Dermis blood vessel endothelial cell (primary cell): ENCODE data around the gene MGAT5. TPM values are rescaled to one million over a fixed set of nuclear protein-coding genes. Genes with fewer than 3 reads are reported as not detected.

ENCODE experiments used
- DNase-seq: peaks from one replicate; pipeline ENCODE4 v3.0.0; 2010
- total RNA-seq: library from RNA; depleted of rRNA; stranded (reverse); fragments of >200 nt; gene quantifications from 2 replicates; pipeline ENCODE4 v1.2.3, GENCODE V29; 2014

MGAT5 gene
- total RNA-seq, 1 donor from 2014 or later: 133 TPM

DNA sequence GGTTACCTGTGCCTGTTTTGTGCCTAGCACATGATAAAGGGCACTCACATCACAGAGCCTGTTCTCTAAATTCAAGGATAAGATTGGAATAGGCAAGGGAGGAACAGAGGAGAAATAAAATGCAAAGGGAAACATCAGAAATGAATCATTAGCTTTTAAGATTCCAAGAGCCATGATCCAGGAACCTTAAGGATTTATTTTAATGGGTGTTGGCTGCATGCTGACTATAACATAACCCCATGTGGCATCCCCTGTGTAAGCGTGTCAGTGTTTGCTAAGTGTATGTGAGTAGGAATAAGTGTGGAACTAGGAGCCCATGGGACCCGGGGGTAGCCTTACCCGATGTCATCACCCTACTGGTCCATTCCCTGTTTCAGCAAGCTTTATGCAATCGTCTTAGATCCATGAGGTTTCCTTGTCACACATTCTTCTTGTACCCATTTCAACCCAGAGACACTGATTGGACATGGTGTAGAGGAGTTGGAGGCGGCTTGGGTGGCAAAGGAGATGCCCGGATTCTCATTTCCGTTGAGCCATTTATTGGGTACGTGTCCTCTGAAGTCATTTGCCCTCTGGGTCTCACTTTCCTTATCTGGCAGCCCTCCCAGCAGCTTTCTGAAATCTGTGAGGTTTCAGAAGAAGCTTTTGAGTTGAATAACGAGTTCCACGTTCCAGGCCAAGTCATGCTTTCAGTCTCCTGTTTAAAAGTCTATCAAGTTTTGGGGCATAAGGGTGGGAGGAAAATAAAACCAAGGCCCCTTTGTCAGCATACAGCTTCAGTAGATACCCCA, 117.0 kb downstream of the MGAT5 start:
- DNase-seq: no peak

DNA sequence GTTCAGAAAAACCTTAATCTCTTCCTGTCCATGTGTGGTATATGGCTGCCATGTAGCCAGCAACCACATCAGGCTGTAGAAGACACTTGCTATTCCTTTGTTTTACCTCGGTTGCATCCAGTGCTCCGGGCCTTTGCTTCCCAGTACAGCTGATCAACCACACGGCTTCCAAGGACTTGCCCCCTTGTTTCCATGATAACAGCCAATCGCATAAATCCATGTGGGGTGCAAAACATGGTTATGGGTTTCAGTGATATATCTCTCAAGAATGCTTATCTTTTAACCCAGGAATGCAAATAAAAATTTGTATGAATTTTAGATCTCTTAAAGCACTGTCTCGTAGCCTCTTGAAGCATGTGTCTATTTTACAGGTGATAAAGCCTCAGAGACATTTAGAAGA, 118.3 kb downstream of the MGAT5 start:
- DNase-seq: no peak

DNA sequence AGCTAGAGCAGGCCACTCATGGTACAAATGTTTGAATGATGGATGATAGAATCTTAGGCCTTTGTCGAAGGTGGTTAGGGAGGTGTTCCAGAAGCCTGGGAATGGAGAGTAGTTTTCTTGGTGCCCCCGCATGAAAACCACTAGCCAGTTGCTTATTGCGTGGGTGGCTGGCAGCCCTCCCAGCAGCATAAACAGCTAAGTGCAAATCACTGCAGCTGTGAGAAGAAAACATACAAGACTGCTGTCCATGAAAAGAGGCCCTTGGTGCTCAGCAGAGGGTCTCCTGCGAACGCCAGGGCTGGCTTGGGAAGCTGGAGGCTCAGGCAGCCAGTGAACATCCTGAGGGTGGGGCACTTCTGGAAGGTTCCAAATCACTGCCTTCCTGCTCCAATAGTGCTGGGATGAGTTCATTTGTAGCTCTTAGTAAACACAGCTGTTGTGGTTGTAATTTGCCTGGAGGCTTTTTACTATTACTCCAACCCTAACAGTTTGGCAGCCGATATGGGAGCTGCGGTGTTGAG, 118.8 kb downstream of the MGAT5 start:
- DNase-seq: peak; percentile 20

DNA sequence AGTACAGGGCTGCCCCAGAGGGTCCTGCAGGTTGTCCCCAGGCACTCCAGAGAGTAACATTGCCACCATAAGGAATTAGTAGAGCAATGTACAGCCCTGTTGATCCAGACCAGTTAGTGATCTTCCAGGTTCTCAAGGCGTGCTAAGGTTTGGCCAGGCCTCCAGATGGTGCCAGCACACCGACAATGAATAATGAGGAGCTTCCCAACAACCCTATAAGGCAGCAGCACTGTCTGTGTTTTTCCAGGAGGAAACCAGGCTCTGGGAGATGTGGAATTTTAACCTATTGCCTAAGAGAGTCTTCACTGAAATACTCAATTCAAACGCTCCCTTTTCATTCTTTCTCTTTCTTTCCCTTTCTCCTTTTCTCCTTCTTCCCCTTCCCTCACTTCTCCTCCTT, 122.1 kb downstream of the MGAT5 start:
- DNase-seq: peak; percentile 89

DNA sequence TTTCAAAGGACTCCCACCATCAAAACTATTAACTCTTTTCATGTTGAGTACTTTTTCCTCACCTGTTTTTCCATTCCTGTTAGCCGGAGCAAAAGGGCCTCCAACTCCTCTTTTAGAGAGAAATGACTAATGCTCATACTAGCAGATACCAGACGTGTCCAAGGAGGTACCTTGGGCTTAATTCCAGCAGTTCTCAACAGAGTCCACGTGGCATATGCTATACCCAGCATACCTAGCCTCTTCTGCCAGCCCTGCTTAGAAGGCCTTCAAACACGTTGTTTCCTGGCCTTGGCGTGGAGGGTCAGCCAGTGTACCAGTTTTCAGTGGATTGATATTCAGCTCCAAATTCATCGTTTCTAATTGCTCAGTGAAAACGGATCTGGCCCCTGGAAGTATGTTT, 123.9 kb downstream of the MGAT5 start:
- no peak for DNase-seq

DNA sequence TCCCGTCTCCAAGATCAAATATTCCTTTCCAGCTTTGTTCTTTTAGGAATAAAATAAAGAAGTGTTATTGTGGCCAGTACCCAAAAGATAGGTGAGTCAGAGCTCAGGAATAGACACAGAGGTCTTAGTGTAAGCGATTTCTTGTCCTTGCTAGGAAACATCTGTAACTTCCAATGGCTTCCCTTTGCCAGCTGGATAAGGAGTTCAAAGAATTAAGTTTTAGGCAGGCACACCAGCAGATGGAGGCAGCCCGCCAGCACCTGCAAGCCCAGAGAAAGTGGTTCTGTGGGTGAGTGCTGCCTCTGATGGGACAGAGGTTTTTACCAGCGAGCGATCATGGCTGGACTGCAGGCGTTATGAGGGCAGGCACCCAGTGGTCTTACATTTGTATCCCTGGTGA, 125.4 kb downstream of the MGAT5 start:
- peak; percentile 93 for DNase-seq

DNA sequence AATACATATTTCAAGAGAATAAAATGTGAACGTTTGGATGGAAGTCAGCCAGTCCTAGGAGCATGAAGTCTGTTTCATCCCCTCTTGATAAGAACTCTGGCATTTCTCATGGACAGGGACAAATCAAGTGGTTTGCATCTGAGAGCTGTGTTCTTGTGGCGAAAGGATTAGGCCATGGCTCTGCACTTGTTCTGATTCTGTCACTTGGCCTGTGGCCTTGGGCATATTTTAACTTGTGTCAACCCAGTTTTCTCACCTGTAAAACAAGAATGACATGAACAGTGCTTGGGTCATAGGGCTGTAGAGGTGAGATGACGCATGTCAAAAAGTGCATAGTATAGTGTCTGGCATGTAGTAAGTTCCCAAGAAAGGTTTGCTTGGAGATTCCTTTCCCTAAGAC, 125.8 kb downstream of the MGAT5 start:
- no peak for DNase-seq

DNA sequence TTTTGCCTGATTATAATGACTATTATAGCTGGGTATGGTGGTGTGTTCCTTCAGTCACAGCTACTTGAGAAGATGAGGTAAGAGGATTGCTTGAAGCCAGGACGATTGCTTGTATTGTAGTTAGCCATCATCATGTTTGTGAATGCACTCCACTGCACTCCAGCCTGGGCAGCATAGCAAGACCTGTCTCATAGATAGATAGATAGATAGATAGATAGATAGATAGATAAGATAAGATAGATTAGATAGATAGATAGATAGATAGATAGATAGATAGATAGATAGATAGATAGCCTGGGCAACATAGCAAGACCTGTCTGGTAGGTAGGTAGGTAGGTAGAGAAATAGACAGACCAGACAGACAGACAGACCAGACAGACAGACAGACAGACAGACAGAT, 127.3 kb downstream of the MGAT5 start:
- no peak for DNase-seq

DNA sequence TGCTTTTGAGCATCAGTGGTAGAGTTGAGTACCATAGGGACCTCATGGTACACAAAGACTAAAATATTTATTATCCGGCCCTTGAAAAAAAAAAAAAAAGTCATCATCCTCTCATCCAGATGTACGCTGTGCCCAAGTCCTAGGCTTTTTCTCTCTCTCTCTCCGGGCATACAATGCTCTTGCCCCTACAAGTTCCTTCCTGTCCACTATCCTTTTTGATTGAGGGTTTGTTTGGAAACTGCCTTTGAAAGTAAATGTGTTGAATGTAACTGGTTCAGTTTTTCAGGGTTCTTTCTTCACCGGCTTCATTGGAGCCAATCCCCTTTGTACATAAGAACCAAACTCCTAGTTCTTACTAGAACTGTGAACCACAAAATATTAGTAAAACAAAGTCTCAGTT, 130.3 kb downstream of the MGAT5 start:
- DNase-seq: no peak

DNA sequence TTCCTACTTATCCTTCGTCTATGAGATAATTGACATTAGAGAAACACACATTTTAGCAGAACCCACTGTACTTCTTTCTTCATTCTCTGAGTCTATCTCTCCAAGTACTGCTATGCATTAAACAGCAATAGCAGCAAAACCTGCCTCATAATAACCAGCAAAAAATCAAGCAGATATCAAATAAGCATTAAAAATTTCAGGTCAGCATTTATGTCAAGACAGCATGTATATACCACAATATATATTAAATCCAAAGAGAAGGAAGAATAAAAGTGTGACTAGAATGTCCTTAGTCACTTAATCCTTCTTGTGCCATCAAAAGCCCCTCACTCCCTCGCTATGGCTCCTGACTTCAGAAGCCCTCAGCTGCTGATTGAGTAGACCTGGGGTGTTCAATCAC, 131.3 kb downstream of the MGAT5 start:
- no peak for DNase-seq

DNA sequence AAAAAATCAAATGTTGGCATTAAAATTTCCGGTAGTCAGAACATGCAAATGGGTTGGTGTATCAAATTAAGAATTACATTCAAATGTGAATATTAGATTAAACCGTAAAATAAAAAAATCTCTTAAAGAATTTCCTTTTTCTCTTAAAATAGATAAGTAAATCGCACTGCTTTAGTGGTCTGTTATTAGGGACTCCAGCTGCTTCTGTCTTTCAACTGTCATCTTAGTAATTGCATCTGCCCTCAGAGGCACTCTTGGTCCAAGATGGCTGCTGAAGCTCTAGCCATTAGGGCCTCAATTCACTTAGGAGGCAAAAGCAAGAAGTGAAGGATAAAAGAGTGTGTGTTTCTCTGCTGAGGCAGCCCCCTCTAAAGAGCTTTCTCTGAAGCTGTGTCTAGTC, 132.4 kb downstream of the MGAT5 start:
- no peak for DNase-seq

DNA sequence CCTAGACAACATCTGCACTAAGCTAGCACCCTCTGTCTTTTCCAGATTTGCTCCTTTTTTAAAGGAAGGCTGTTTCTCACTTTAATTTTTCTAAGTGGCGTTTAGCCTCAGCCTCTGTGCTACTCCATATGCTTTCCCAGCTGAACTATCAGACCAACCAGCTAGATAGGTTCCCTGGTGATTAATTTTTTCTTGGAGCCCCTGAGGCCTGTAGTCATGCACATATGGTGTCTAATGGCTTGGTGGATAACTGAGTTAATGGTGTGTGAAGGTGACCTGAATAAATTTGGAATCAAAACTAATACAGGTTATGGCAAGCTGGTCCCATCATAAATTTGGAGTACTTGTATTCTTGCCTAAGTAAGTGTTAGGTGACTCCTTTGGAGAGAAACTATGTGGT, 135.5 kb downstream of the MGAT5 start:
- DNase-seq: no peak

DNA sequence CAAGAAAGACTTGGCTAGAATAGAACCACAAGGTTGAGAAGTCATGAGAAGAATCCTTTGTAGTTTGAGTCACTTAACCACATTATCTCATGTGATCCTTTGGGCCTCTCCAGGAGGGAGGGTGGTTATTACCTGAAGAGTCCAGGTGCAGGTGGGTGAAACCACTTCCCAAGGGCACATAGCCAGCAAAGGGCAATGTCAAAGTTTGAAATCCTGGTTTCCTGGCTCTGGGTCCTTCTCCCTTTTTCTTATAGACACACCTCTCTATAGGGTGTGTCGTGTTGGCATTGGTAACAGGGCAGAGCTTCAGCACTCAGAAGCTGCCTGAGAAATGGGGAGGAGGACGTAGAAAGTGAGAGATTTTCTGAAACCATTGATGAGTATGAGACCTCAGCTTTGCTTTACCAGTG, 137.9 kb downstream of the MGAT5 start:
- no peak for DNase-seq

DNA sequence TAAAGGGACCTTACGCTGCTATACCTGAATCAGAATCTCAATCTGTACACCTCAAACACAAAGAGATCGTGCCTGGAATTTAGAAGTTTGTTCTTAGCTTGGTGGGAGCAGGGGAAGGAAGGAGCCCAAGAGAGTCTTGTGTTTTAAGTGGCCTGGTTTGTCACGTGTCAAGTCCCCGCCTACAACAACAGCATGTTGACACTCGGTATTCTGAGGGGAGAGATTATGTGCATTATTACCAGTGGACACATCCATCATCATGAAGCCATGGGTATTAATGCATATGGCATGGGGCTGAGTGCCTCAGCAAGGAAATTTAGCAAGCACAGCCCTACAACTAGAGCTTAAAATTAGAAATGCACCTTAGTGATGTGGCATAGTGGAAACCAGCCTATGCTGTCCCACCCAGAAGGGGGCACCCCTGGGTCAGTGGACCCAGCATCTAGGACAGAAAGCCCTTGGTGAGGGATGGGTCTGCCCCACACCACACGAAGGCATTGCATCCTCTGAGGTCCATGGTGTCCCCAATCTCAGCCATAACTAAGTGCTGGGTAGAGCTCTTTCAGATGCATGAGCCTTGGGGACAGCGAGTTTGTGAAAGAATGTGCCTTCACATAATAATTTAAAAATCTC, 138.7 kb downstream of the MGAT5 start:
- no peak for DNase-seq

DNA sequence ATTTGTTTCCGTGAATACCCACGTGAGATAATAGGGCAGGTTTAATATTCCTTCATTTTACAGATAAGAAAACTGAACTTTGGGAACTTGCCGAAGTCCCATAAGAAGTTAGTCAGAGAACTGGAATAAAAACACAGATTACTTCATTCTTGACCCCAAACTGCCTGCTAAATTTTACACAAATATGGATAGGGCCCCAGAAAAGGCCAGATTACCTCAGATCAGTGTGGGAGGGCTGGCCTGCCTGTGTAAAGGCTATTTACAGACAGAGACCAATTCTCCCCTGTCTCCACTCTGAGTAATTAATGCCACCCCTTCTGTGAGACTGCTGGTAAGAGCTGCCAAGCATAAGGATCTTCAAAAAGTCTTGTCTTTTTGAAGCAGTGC, 139.2 kb downstream of the MGAT5 start:
- DNase-seq: no peak

DNA sequence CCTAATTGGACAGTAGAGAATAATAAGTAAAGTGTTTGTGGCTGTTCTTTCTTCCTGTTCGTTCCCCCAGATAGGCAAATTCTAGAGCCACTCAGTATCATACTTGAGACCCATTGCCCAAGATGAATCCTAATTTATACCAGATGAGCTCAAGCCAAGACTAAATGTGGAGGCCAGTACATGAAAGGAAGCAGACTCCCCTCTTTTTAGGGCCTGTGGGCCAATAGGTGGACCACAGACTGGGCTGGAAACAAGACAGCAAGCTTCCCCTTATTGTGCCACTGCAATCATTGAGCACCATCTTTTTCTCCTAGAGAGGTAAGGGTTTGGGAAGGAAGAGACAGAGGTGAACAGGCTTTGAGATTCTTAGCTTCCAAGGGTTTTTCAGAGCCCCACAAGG, 141.9 kb downstream of the MGAT5 start:
- no peak for DNase-seq

DNA sequence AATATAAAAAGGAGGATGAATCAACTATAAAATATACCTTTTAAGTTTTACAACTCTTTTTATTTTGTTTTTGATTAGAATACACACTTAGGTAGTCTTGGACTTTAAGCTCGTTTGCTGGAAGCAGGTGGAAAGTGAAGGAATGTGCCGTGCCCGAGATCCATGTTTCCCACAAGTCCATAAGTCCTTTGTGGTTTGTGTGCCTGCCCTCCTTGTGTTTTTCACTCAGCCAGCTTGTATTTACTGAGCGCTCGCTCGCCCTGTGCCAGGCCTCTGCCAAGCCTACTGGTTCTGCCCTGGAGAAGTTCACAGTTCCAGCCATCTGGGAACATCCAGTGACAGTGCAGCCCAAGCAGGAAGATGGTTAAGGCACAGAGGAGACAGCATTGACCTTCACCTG, 142.6 kb downstream of the MGAT5 start:
- no peak for DNase-seq

DNA sequence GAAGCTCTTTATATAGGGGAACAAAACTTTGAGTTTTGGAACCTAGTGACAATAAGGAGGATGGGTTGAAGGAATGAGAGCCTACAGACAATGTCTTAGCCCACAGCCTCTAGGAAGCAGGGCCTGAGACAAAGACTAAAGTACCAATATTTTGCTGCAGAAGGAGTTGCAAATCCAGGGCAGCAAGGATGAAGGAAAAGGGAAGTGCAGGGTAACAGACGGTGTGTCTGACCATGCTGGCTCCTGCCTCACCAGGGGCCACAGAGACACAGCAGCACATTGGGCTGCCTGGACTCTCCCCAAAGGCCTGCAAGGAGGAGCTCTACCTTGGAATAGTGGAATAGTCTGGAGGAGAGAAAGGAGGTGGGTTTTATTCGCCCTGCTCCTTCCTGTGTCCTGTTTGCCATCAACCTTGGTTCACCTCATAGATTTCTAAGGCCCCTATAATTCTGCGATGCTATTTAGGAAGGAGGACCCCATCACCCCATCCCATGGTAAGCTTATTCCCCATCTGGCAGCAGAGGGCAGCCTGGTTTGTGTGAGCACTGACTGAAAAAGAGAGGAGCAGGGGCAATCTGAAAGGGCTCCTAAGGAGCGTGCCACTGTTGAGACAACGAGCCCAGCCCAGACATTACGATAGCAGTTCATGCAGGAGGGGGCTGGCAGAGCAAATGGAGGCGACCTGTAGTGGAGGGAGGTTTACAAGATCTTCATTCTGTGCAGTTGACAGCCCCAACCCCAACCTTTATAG, 143.4 kb downstream of the MGAT5 start:
- DNase-seq: no peak

DNA sequence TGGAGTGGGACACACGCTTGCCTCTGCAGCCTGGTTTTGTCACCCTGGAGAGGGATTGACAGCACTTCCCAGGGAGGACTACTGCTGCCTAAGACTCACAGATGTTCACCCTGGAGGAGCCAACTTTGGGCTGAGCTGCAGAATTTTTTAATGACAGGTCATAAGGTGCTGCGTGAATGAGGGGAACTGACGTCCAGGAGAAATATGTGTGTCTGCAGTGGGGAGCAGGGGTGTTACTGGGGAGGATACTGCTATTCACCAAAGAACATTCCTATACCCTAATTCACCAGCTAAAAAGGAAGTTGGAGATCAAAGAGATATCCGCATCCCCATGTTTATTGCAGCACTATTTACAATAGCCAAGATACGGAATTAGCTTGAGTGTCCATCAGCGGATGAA, 144.4 kb downstream of the MGAT5 start:
- DNase-seq: peak; percentile 94

DNA sequence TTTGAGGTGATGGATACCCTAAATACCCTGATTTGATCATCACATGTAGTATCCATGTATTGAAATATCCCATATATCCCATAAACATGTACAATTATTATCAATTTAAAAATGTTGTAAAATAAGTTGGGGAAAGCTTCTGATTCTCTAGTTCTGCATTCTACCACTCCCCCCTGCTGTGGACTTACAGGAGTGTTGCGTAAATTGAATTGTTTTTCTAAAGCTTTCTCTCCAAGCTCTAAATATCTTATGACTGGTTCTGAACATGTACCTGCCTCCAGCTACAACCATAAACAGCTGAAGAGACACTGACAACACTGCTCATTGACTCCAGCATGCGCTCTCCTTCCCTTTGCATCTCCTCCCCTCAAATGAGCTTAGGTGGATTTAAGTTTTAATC, 145.2 kb downstream of the MGAT5 start:
- no peak for DNase-seq

DNA sequence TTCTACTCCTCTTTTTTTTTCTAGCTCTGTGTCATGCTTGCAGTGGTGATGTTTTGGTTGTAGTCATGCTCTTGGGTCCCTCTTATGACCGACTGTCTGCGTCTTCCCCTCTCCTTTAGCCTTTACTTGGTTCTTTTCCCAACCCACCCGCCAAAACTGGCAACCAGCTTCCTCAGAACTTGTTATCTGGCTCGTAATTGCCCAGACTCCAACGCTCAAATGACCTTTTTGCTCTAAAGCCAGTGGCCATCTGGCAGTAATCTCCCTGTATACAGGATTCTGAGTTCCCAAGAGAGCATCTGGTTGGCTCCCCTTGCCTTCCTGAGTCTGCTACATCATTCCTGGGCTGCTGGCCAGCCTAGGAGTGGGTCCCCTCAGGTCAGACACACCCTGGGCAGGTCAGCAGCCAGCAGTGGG, 147.2 kb downstream of the MGAT5 start:
- peak; percentile 99 for DNase-seq

DNA sequence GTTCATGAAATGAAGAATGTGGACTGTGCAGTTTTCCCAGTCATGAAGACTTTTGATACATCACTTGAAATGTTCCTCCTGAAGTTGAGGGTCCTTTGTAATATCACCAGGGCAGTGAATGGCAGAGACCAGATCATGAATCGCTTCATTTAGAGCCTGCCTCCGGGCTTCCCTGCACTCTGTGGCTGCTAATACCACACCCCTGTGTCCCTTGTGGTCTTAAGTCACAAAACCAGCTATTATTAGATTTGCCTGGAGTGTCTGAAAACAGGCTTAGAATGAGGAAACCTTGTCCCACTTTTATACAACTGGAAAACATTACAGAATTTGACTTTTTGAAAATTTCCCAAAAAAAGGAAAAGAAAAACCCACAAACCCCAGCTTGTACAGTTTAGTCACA, 147.9 kb downstream of the MGAT5 start:
- DNase-seq: no peak

DNA sequence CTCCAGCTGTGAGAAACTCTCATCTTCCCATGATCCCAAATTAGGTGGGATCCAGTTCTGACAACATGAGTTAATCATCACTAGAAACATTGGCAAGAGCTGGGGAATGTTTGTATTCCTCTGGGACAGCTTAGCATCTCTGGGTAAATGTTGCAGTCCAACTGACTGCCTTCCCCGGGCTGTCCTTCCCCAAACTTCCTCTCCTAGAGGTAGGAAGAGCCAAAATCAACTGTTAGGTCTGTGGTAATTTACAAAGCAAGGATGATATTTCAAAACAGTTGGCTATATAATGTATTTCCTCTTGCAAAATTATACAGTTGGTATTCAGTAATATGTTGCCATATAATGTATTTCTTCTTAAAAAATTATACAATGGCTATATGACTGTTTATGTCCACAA, 148.5 kb downstream of the MGAT5 start:
- peak; percentile 74 for DNase-seq

DNA sequence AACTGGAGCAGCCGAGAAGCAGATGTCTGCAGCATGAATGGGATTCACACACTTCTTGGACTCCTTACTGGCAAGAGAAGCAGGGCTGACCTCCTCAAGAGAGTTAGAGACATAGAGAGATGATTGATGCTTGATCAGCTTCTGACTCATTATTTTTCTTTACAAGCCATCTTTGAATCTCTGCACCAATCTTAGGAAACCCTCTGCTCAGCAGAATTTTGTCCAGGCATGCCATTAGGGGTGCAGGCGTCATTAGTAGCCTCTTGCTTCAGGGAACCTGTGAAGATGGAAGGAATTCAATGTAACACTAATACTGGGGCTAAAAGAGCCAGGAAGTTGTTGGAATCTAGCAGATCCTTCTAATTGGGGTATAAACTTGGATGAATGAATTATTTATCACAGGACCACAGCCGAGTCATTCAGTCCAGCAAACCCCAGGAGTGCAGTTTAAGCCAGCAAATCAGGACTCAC, 151.8 kb downstream of the MGAT5 start:
- DNase-seq: no peak
